C4-2B (cell line): ENCODE results near the gene CDH18.

Source experiments
- H3K27ac ChIP-seq: fragments of 450-650 bp; 2 replicates; pipeline ENCODE4 v1.5.1; 2017
- CTCF ChIP-seq: fragments of 450-650 bp; conservative IDR thresholded peaks from 2 replicates; pipeline ENCODE4 v1.5.1; 2017; ENCODE audit warnings: mild to moderate bottlenecking
- ZFX ChIP-seq: fragments of 450-650 bp; IDR thresholded peaks from 2 replicates; pipeline ENCODE4 v1.6.1; 2017

CDH18 gene

GRCh38 chr5:19886123-19886917 lies 101.7 kb downstream of the CDH18 start:
- no peak overlapping the region for H3K27ac ChIP-seq
- no peak for TF ChIP-seq CTCF
- TF ChIP-seq ZFX: no peak

GRCh38 chr5:19885040-19885824 lies 102.8 kb downstream of the CDH18 start:
- H3K27ac ChIP-seq: no peak overlapping the region
- TF ChIP-seq CTCF (no peak), ZFX (no peak)

GRCh38 chr5:19880859-19881436 lies 107.1 kb downstream of the CDH18 start:
- no peak for TF ChIP-seq ZFX
- no peak for TF ChIP-seq CTCF
- no peak overlapping the region for H3K27ac ChIP-seq

GRCh38 chr5:19880458-19880857 lies 107.5 kb downstream of the CDH18 start:
- no peak overlapping the region for H3K27ac ChIP-seq
- TF ChIP-seq CTCF: no peak
- no peak for TF ChIP-seq ZFX

GRCh38 chr5:19874811-19875210 lies 113.2 kb downstream of the CDH18 start:
- no peak overlapping the region for H3K27ac ChIP-seq
- TF ChIP-seq CTCF (no peak), ZFX (no peak)

- TF ChIP-seq CTCF (no peak), ZFX (no peak)
- no peak overlapping the region for H3K27ac ChIP-seq
Observed at GRCh38 chr5:19866090-19866450, 121.9 kb downstream of the CDH18 start.

GRCh38 chr5:19865336-19866089 lies 122.5 kb downstream of the CDH18 start:
- TF ChIP-seq ZFX (no peak), CTCF (no peak)

More at GRCh38 chr5:19865336-19866089, 122.5 kb downstream of the CDH18 start:
- H3K27ac ChIP-seq: no peak overlapping the region
